GM23338 (cell line): ENCODE results near the gene ATIC.

ENCODE experiments used
- CREB1 ChIP-seq: fragments of 250-450 bp; sonication (Bioruptor Pico); IDR thresholded peaks from 2 replicates; pipeline ENCODE4 v1.5.0; 2020; ENCODE audit warnings: low read depth, mild to moderate bottlenecking, moderate library complexity
- EZH2 ChIP-seq: fragments of 200-600 bp; sonication (generic); IDR thresholded peaks from one replicate; pipeline ENCODE4 v1.8.0; 2017; ENCODE audit warnings: antibody characterized with exemption, mild to moderate bottlenecking, low read depth; ENCODE audit not compliant: unreplicated experiment
- EZH2phosphoT487 ChIP-seq: fragments of 200-600 bp; sonication (generic); IDR thresholded peaks from one replicate; pipeline ENCODE4 v1.8.1; 2018; ENCODE audit warnings: antibody characterized with exemption; ENCODE audit not compliant: unreplicated experiment
- JUNB ChIP-seq: IDR thresholded peaks from one replicate; pipeline ENCODE4 v1.6.1; 2016; ENCODE audit warnings: antibody characterized with exemption; ENCODE audit not compliant: unreplicated experiment
- POLR2AphosphoS5 ChIP-seq: IDR thresholded peaks from 2 replicates; pipeline ENCODE4 v1.6.1; 2016; ENCODE audit warnings: antibody characterized with exemption, low read depth
- ZNF114 ChIP-seq: fragments of 250-450 bp; sonication (Bioruptor Pico); IDR thresholded peaks from 2 replicates; pipeline ENCODE4 v1.5.0; 2020; ENCODE audit warnings: mild to moderate bottlenecking, moderate library complexity
- TF ChIP-seq, protein P1 (sequence below), 2 experiments: fragments of 200-600 bp in 1 of 2; sonication (generic) in 1 of 2; conservative IDR thresholded peaks; 2 replicates each; pipeline versions ENCODE4 v1.5.1 to v1.6.1; 2016 to 2017; ENCODE audit warnings: antibody characterized with exemption in 2 of 2, low read depth in 2 of 2, mild to moderate bottlenecking in 2 of 2, moderate library complexity in 1 of 2
- TF ChIP-seq, protein P2 (sequence below): IDR thresholded peaks from 2 replicates; pipeline ENCODE4 v1.6.1; 2016; ENCODE audit warnings: antibody characterized with exemption
- TF ChIP-seq, protein P3 (sequence below): IDR thresholded peaks from one replicate; pipeline ENCODE4 v1.6.1; 2018; ENCODE audit warnings: antibody characterized with exemption; ENCODE audit not compliant: unreplicated experiment

DNA sequence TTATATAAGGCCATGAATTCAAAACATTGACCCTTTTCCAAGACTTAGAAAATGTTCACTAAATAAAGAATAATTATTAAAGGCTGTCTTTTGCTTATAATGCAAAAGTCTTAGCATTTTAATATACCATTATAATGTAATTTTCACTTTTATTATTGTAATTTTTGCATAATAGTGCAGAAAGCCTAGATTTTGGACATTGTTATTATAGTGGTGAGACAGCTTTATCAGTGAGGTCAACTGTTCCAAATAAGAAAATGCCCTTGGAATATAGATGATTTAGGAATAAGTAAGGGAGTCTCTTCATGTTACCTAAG is 56.6 kb downstream of the ATIC start:
- TF ChIP-seq POLR2AphosphoS5 (no peak), EZH2 (no peak), EZH2phosphoT487 (no peak), ZNF114 (no peak), JUNB (no peak), CREB1 (CRISPR knock-in tag) (no peak)
- TF ChIP-seq, protein P1, sequence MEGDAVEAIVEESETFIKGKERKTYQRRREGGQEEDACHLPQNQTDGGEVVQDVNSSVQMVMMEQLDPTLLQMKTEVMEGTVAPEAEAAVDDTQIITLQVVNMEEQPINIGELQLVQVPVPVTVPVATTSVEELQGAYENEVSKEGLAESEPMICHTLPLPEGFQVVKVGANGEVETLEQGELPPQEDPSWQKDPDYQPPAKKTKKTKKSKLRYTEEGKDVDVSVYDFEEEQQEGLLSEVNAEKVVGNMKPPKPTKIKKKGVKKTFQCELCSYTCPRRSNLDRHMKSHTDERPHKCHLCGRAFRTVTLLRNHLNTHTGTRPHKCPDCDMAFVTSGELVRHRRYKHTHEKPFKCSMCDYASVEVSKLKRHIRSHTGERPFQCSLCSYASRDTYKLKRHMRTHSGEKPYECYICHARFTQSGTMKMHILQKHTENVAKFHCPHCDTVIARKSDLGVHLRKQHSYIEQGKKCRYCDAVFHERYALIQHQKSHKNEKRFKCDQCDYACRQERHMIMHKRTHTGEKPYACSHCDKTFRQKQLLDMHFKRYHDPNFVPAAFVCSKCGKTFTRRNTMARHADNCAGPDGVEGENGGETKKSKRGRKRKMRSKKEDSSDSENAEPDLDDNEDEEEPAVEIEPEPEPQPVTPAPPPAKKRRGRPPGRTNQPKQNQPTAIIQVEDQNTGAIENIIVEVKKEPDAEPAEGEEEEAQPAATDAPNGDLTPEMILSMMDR (conservative IDR thresholded peaks at IDR 0.05; ENCODE audit: low read depth in 2 of 2): no peak
- TF ChIP-seq, protein P2, sequence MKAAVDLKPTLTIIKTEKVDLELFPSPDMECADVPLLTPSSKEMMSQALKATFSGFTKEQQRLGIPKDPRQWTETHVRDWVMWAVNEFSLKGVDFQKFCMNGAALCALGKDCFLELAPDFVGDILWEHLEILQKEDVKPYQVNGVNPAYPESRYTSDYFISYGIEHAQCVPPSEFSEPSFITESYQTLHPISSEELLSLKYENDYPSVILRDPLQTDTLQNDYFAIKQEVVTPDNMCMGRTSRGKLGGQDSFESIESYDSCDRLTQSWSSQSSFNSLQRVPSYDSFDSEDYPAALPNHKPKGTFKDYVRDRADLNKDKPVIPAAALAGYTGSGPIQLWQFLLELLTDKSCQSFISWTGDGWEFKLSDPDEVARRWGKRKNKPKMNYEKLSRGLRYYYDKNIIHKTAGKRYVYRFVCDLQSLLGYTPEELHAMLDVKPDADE: no peak
- TF ChIP-seq, protein P3, sequence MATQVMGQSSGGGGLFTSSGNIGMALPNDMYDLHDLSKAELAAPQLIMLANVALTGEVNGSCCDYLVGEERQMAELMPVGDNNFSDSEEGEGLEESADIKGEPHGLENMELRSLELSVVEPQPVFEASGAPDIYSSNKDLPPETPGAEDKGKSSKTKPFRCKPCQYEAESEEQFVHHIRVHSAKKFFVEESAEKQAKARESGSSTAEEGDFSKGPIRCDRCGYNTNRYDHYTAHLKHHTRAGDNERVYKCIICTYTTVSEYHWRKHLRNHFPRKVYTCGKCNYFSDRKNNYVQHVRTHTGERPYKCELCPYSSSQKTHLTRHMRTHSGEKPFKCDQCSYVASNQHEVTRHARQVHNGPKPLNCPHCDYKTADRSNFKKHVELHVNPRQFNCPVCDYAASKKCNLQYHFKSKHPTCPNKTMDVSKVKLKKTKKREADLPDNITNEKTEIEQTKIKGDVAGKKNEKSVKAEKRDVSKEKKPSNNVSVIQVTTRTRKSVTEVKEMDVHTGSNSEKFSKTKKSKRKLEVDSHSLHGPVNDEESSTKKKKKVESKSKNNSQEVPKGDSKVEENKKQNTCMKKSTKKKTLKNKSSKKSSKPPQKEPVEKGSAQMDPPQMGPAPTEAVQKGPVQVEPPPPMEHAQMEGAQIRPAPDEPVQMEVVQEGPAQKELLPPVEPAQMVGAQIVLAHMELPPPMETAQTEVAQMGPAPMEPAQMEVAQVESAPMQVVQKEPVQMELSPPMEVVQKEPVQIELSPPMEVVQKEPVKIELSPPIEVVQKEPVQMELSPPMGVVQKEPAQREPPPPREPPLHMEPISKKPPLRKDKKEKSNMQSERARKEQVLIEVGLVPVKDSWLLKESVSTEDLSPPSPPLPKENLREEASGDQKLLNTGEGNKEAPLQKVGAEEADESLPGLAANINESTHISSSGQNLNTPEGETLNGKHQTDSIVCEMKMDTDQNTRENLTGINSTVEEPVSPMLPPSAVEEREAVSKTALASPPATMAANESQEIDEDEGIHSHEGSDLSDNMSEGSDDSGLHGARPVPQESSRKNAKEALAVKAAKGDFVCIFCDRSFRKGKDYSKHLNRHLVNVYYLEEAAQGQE: no peak
